ENCODE results near the gene EFL1. TPM values are rescaled to one million over a fixed set of nuclear protein-coding genes. Genes with fewer than 3 reads are reported as not detected.
"Not testable (repeated sequence)": the region's sequence is repeated elsewhere in the genome, so short reads cannot be mapped to it uniquely, and the experiment has no call there.

The EFL1 gene
- total and polyA plus RNA-seq, 11 donors = 3.5 to 19.2 (median 15.6) TPM

DNA sequence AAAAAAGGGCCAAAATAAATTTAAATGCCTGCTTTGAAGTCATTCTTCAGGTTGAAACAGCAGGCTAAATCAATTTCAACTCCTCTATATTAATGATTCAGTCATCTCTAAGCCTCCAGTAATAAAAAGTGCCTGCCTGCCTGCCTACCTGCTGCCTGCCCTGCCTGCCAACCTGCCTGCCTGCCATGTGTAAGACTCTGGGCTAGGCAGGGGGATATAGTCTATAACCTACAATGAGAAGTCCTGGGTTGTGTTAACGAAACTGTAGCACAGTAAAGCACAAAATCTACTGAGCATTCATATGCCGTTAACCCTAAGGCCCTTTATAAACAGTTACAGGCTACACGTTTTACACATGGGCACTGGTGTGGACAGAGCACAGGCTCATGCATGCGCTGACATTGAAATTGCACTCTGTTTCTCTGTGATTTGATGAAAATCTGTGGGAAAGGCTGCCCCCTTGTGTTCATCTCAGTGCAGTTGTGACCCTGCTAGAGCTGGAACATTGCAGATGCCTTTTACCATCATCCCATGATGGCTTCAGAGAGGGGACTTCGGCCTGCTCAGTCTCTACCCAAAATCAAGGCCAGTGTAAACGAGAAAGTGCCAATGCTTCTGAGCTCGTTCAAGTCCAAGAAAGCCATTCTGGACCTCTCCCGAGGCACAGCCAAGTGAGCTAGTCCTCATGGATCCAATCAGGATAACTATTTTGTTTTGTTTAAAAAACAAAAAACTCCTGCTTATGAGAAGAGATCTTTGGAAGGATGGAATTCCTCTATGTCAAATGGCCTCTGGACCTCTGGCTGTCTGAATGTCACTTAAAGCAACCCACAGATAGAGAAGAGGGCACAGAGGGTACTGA lies 64.6 kb downstream of the EFL1 start:
- TF ChIP-seq POLR2A (IDR thresholded peaks at IDR 0.05) (no peak), CTCF (IDR thresholded peaks at IDR 0.05) (peak; percentile 61 to 84 (median 78))
- Histone ChIP-seq H3K9me3 (no peaks in the 10 kb centered on the region), H3K27me3 (no peaks in the 10 kb centered on the region), H3K27ac (no peak overlapping the region), H3K4me3 (no peak overlapping the region), H3K4me1 (peaks cover 0 to 23% (median 7%) of the 10 kb centered on the region in 12 donors), H3K36me3 (no peaks in the 10 kb centered on the region)
- intact Hi-C loops (cut with DNase I) = loop anchor here (1.0 to 10.0 kb wide), 16 partner anchors 56 to 923 kb away; partner anchors contain the start of gene MEX3B (in 1 of the 10)
- DNase-seq (peak in 4 of 5 donors; percentile 64 to 71 (median 67)), ATAC-seq (peak; percentile 44 to 90 (median 82))
- WGBS, 4 donors = 34 to 37% (median 36%) methylated on average over 8 of the region's 8 CpGs

DNA sequence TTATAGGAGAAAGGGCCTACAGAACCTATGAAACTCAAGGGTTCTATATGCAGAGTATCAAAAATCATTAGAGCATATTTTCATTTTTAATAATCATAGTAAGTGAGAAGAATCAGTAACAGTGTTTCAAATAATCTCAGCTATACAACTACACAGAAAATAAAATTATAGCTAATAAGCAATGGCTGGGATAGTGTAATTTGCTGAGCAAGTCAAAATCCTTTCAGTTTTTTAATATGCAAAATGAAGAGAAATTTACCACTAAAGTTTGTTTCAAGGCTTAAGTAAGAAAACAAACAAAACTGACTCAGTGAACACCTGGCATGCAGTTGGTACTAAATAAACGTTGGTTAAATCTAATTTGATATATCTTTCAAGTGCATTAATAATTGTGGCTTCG lies 66.2 kb downstream of the EFL1 start:
- DNase-seq (no peak), ATAC-seq (no peak)
- intact Hi-C loops (cut with DNase I) = loop anchor here (2.0 to 10.0 kb wide), 13 partner anchors 54 to 922 kb away; partner anchors contain the start of gene MEX3B (in 1 of the 10)
- Histone ChIP-seq H3K27me3 (no peaks in the 10 kb centered on the region), H3K9me3 (no peaks in the 10 kb centered on the region), H3K4me1 (peaks cover 0 to 23% (median 7%) of the 10 kb centered on the region in 12 donors), H3K4me3 (no peak overlapping the region), H3K36me3 (no peaks in the 10 kb centered on the region), H3K27ac (peak overlapping the region; percentile 14 to 91 (median 64))
- TF ChIP-seq CTCF (IDR thresholded peaks at IDR 0.05) (no peak), POLR2A (IDR thresholded peaks at IDR 0.05) (no peak)
- WGBS, 4 donors = 74 to 91% (median 84%) methylated on average over 2 of the region's 2 CpGs

GRCh38 chr15:82195818-82196217 lies 66.7 kb downstream of the EFL1 start:
- H3K9me3 ChIP-seq, H3K27me3 ChIP-seq, H3K36me3 ChIP-seq, H3K4me3 ChIP-seq: not testable (repeated sequence)
- Histone ChIP-seq H3K4me1 (peaks cover 0 to 23% (median 7%) of the 10 kb centered on the region in 12 donors), H3K27ac (peak overlapping the region; percentile 14 to 91 (median 64))
- TF ChIP-seq POLR2A (IDR thresholded peaks at IDR 0.05) = peak in 1 of 2 donors; percentile 22
- peak; percentile 82 to 92 (median 89) for ATAC-seq
- intact Hi-C loops (cut with DNase I) = loop anchor here (2.0 to 10.0 kb wide), 13 partner anchors 54 to 921 kb away; partner anchors contain the start of gene MEX3B (in 1 of the 10)
- peak in 4 of 5 donors; percentile 20 to 77 (median 54) for DNase-seq
- WGBS, 4 donors = 46 to 53% (median 52%) methylated on average over 7 of the region's 7 CpGs

GRCh38 chr15:82194488-82194887 lies 68.0 kb downstream of the EFL1 start:
- 31 to 32% (median 32%) methylated on average over 6 of the region's 6 CpGs for WGBS, 4 donors
- not testable (repeated sequence) for H3K36me3 ChIP-seq, H3K4me3 ChIP-seq, H3K9me3 ChIP-seq, DNase-seq, H3K27me3 ChIP-seq
- peak overlapping the region; percentile 14 to 91 (median 62) for H3K27ac ChIP-seq
- peak; percentile 48 to 83 (median 66) for ATAC-seq
- intact Hi-C loops (cut with DNase I) = loop anchor here in 5 of 10 donors (10.0 kb wide), 5 partner anchors 90 to 920 kb away; partner anchors contain the start of gene MEX3B (in 1 of the 5)
- peaks cover 0 to 23% (median 7%) of the 10 kb centered on the region in 12 donors for H3K4me1 ChIP-seq

GRCh38 chr15:82193435-82193834 lies 69.1 kb downstream of the EFL1 start:
- no CpG with 5 or more reads among the region's 1 CpG for WGBS, 4 donors
- H3K27ac ChIP-seq, H3K9me3 ChIP-seq, H3K27me3 ChIP-seq, H3K4me3 ChIP-seq, H3K36me3 ChIP-seq, DNase-seq: not testable (repeated sequence)
- peaks cover 0 to 23% (median 7%) of the 10 kb centered on the region in 12 donors for H3K4me1 ChIP-seq
- intact Hi-C loops (cut with DNase I) = loop anchor here in 6 of 10 donors (2.0 to 10.0 kb wide), 6 partner anchors 15 to 919 kb away; partner anchors contain the start of gene MEX3B (in 1 of the 6)
- peak in 2 of 4 donors; percentile 16 to 30 for ATAC-seq

DNA sequence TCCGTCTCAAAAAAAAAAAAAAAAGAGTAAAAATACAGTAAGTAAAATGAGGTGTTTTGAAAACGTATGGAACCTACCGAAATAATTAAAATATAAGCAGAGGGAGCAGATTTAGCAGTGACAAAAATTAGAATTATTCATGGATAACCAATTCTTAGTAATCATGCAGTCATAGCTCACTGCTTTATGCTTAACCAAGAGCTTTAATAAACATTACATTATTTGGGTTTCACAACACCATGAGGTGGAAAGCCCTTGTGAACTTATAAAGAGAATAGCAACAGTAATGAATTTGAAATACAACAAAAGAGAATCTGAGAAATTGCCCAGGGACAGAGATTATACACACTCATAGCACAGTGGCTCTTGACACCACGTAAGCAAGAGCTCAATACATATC lies 70.1 kb downstream of the EFL1 start:
- not testable (repeated sequence) for ATAC-seq, H3K4me3 ChIP-seq, H3K27me3 ChIP-seq, DNase-seq, H3K36me3 ChIP-seq, H3K9me3 ChIP-seq, H3K27ac ChIP-seq
- peaks cover 0 to 23% (median 7%) of the 10 kb centered on the region in 12 donors for H3K4me1 ChIP-seq
- 92 to 97% (median 95%) methylated on average over 4 of the region's 4 CpGs for WGBS, 4 donors
- intact Hi-C loops (cut with DNase I) = loop anchor here in 6 of 10 donors (2.0 to 10.0 kb wide), 6 partner anchors 14 to 918 kb away; partner anchors contain the start of gene MEX3B (in 1 of the 6)

All from heart left ventricle (tissue), 16 donors.